SK-N-SH treated with all-trans-retinoic acid at 6 μM for 48 hours (cell line): ENCODE results near the gene ECHDC3.

ENCODE experiments used
- ATAC-seq: fragments of 200-7000 bp; cut with Tn5 transposase; 3 replicates; pipeline ENCODE4 v1.9.1; 2020; ENCODE audit warnings: mild to moderate bottlenecking, moderate library complexity
- ARNTL ChIP-seq: fragments of 450-650 bp; formaldehyde crosslinking; IDR thresholded peaks from 2 replicates; pipeline ENCODE4 v1.5.0; 2020; ENCODE audit warnings: low read depth, mild to moderate bottlenecking, moderate library complexity, borderline replicate concordance
- BACH2 ChIP-seq: fragments of 250-450 bp; sonication (Bioruptor Pico); IDR thresholded peaks from 2 replicates; pipeline ENCODE4 v1.9.0; 2021; ENCODE audit warnings: mild to moderate bottlenecking, borderline replicate concordance
- CSDC2 ChIP-seq: fragments of 250-450 bp; sonication (Bioruptor Pico); IDR thresholded peaks from 2 replicates; pipeline ENCODE4 v1.5.0; 2020; ENCODE audit warnings: mild to moderate bottlenecking, moderate library complexity
- ESRRG ChIP-seq: fragments of 250-450 bp; sonication (Bioruptor Pico); IDR thresholded peaks from 2 replicates; pipeline ENCODE4 v1.6.1; 2021; ENCODE audit warnings: mild to moderate bottlenecking
- OSR1 ChIP-seq: fragments of 250-450 bp; sonication (Bioruptor Pico); IDR thresholded peaks from 2 replicates; pipeline ENCODE4 v1.8.0; 2022; ENCODE audit warnings: moderate library complexity, mild to moderate bottlenecking, inconsistent platforms
- PPARA ChIP-seq: fragments of 250-450 bp; sonication (Bioruptor Pico); IDR thresholded peaks from 2 replicates; pipeline ENCODE4 v1.5.0; 2020; ENCODE audit warnings: mild to moderate bottlenecking, borderline replicate concordance
- SNAI2 ChIP-seq: fragments of 250-450 bp; sonication (Bioruptor Pico); IDR thresholded peaks from 2 replicates; pipeline ENCODE4 v1.5.0; 2020; ENCODE audit warnings: mild to moderate bottlenecking, moderate library complexity
- TOX ChIP-seq: fragments of 250-450 bp; sonication (Bioruptor Pico); IDR thresholded peaks from 2 replicates; pipeline ENCODE4 v1.8.0; 2021; ENCODE audit warnings: mild to moderate bottlenecking, moderate library complexity, borderline replicate concordance
- ZC3H10 ChIP-seq: fragments of 250-450 bp; sonication (Bioruptor Pico); IDR thresholded peaks from 2 replicates; pipeline ENCODE4 v1.5.1; 2021; ENCODE audit warnings: mild to moderate bottlenecking, moderate library complexity
- ZFP3 ChIP-seq: fragments of 250-450 bp; sonication (Bioruptor Pico); IDR thresholded peaks from 2 replicates; pipeline ENCODE4 v1.5.0; 2020; ENCODE audit warnings: mild to moderate bottlenecking, moderate library complexity
- ZFP30 ChIP-seq: fragments of 450-650 bp; formaldehyde crosslinking; IDR thresholded peaks from 2 replicates; pipeline ENCODE4 v1.5.0; 2022; ENCODE audit warnings: mild to moderate bottlenecking, moderate library complexity
- ZNF565 ChIP-seq: fragments of 450-650 bp; formaldehyde crosslinking; conservative IDR thresholded peaks from 2 replicates; pipeline ENCODE4 v1.5.0; 2020; ENCODE audit warnings: low read depth, mild to moderate bottlenecking, moderate library complexity
- ZNF70 ChIP-seq: fragments of 450-650 bp; formaldehyde crosslinking; IDR thresholded peaks from 2 replicates; pipeline ENCODE4 v1.5.0; 2020; ENCODE audit warnings: mild to moderate bottlenecking, moderate library complexity
- ZNF8 ChIP-seq: fragments of 450-650 bp; formaldehyde crosslinking; IDR thresholded peaks from 2 replicates; pipeline ENCODE4 v1.5.0; 2020; ENCODE audit warnings: mild to moderate bottlenecking, moderate library complexity
- TF ChIP-seq, protein P1 (sequence below): fragments of 250-450 bp; sonication (Bioruptor Pico); IDR thresholded peaks from 2 replicates; pipeline ENCODE4 v1.5.0; 2020; ENCODE audit warnings: mild to moderate bottlenecking, moderate library complexity
- TF ChIP-seq, protein P2 (sequence below): fragments of 250-450 bp; sonication (Bioruptor Pico); IDR thresholded peaks from 2 replicates; pipeline ENCODE4 v1.5.1; 2020; ENCODE audit warnings: low read depth, mild to moderate bottlenecking, moderate library complexity
- TF ChIP-seq, protein P3 (sequence below): fragments of 250-450 bp; sonication (Bioruptor Pico); IDR thresholded peaks from 2 replicates; pipeline ENCODE4 v1.8.0; 2021; ENCODE audit warnings: low read depth, mild to moderate bottlenecking, moderate library complexity, borderline replicate concordance

ECHDC3 gene

DNA sequence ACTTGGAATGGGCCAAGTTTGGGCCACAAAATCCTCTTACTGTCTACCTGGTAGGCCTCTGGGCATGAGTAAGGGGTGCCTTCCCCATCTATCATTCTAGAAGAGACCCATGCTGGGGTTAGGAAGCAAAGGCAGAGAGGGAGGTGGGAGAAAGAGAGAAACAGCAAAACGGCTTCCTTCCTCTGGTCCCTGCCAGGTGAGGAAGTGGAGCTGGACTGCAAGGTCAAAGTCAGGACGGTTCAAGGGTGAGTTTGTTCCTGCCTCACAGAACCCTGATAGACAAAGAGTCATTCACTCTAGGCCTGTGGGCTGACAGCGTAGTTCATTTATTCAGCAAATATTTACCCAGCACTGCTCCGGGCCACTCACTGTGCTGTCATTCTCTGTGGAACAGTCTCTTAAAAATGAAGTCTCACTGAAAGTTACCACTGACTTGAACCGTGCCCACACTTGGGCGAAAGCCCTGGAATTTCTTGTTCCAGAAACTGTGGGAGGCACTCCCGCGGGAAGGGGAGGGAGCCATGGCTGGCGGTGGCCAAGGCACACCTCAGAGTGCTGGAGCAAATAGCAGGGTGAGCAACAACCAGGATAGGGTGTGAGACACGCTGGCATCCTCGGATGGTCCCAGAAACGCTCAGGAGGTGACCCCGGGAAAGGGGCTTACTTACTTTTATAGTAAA, 26.2 kb upstream of the ECHDC3 start:
- ATAC-seq: no peak
- no peak for TF ChIP-seq TOX (CRISPR knock-in tag)
- no peak for TF ChIP-seq BACH2 (CRISPR knock-in tag)
- TF ChIP-seq, protein P1, sequence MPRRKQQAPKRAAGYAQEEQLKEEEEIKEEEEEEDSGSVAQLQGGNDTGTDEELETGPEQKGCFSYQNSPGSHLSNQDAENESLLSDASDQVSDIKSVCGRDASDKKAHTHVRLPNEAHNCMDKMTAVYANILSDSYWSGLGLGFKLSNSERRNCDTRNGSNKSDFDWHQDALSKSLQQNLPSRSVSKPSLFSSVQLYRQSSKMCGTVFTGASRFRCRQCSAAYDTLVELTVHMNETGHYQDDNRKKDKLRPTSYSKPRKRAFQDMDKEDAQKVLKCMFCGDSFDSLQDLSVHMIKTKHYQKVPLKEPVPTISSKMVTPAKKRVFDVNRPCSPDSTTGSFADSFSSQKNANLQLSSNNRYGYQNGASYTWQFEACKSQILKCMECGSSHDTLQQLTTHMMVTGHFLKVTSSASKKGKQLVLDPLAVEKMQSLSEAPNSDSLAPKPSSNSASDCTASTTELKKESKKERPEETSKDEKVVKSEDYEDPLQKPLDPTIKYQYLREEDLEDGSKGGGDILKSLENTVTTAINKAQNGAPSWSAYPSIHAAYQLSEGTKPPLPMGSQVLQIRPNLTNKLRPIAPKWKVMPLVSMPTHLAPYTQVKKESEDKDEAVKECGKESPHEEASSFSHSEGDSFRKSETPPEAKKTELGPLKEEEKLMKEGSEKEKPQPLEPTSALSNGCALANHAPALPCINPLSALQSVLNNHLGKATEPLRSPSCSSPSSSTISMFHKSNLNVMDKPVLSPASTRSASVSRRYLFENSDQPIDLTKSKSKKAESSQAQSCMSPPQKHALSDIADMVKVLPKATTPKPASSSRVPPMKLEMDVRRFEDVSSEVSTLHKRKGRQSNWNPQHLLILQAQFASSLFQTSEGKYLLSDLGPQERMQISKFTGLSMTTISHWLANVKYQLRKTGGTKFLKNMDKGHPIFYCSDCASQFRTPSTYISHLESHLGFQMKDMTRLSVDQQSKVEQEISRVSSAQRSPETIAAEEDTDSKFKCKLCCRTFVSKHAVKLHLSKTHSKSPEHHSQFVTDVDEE (CRISPR knock-in tag): no peak
- TF ChIP-seq ARNTL: no peak
- TF ChIP-seq ZFP3: no peak

DNA sequence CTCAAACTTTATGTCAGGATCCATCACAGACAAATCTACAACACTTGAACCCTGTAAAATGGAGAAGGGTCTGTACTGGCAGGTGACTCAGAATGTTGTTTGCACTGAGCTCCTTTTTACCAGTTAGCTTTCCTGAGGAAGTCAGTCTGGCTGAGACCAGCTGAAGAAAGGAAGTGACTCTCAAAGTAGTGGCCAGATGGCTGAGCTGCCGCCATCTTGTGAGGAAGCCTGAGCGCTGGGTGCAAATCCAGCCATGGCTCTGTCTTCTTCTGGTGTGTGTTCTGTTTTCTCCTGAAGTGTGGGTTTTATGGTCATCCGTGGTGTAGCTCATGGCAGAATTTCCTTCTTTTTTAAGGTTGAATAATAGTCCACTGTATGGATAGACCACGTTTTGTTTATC, 25.5 kb upstream of the ECHDC3 start:
- no peak for ATAC-seq
- TF ChIP-seq, protein P2, sequence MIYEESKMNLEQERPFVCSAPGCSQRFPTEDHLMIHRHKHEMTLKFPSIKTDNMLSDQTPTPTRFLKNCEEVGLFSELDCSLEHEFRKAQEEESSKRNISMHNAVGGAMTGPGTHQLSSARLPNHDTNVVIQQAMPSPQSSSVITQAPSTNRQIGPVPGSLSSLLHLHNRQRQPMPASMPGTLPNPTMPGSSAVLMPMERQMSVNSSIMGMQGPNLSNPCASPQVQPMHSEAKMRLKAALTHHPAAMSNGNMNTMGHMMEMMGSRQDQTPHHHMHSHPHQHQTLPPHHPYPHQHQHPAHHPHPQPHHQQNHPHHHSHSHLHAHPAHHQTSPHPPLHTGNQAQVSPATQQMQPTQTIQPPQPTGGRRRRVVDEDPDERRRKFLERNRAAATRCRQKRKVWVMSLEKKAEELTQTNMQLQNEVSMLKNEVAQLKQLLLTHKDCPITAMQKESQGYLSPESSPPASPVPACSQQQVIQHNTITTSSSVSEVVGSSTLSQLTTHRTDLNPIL (CRISPR knock-in tag): no peak
- TF ChIP-seq ZNF565 (CRISPR knock-in tag): 0 out of 2 replicates have a peak, but pooled peaks have one; percentile 58
- no peak for TF ChIP-seq ESRRG (CRISPR knock-in tag)
- TF ChIP-seq, protein P3, sequence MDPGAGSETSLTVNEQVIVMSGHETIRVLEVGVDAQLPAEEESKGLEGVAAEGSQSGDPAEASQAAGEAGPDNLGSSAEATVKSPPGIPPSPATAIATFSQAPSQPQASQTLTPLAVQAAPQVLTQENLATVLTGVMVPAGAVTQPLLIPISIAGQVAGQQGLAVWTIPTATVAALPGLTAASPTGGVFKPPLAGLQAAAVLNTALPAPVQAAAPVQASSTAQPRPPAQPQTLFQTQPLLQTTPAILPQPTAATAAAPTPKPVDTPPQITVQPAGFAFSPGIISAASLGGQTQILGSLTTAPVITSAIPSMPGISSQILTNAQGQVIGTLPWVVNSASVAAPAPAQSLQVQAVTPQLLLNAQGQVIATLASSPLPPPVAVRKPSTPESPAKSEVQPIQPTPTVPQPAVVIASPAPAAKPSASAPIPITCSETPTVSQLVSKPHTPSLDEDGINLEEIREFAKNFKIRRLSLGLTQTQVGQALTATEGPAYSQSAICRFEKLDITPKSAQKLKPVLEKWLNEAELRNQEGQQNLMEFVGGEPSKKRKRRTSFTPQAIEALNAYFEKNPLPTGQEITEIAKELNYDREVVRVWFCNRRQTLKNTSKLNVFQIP (CRISPR knock-in tag): no peak

DNA sequence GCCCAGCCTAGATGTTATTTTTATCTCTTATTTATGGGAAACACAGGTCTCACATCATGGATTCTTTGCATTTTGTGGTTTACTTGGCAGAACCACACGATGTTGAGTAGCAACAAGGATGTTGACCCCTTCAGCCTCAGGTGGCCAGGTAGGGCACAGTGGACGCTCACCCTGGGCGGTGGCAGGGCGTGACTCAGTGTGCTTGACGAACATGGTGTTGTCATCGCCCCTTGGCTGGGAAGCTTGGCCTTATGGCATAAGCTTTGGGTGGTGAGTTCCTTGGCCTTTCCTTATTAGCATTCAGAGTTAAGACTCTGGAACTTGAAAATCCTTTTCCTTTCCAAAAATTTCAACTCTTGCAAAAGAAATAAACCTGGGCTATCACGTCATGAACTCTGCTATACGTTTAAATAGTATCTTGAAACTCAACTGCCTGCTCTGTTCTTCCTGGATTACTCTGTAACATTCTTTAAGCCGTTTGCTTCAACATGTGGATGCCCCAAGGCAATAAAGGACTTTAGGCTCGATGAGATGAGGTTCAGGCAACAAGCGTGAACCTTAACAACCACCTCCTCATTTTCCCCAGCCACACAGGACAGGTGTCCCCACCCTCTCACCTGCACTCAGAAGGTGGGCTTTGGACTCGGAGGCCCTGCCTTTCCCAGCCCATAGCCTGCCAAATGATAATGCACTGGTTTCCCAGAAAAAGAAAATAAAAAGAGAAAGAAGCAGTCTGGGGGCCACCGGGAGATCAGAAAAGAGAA, 22.5 kb upstream of the ECHDC3 start:
- ATAC-seq: no peak
- TF ChIP-seq ZNF565 (CRISPR knock-in tag) (no peak), PPARA (CRISPR knock-in tag) (no peak), OSR1 (CRISPR knock-in tag) (no peak)
- TF ChIP-seq, protein P1 (CRISPR knock-in tag): no peak
- TF ChIP-seq, protein P2 (CRISPR knock-in tag): no peak

DNA sequence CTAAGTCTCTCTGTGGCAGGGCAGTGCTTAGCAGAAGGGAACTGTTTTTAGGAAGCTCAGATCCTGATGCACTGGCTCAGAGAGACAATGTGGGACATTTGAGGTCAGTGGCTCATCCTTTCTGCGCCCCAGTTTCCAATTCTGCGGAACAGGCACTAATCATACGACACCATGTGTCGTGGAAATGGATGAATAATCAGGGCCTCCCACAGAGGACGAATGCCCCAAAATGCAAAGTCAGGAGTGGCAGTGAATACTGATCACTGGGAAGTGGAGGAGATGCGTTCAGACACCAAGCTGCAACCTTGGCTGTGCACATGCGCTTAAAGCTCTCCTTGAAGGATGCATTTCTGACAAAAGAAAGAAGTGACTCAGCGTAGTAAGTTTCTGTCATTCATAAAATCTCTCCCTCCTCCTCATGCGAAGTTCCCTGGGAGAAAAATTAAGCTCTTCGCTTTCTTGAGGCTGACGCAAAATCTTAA, 21.9 kb upstream of the ECHDC3 start:
- ATAC-seq: no peak
- TF ChIP-seq TOX (CRISPR knock-in tag) (no peak), CSDC2 (CRISPR knock-in tag) (no peak), ZNF565 (CRISPR knock-in tag) (no peak), ZFP30 (CRISPR knock-in tag) (no peak), ZNF70 (CRISPR knock-in tag) (no peak), ZC3H10 (CRISPR knock-in tag) (no peak), BACH2 (CRISPR knock-in tag) (no peak), ZNF8 (CRISPR knock-in tag) (no peak), SNAI2 (CRISPR knock-in tag) (no peak)
- TF ChIP-seq, protein P3 (CRISPR knock-in tag): no peak
- TF ChIP-seq, protein P1 (CRISPR knock-in tag): no peak
